ENCODE data around the gene PEDS1. TPM values are rescaled to one million over a fixed set of nuclear protein-coding genes. Genes with fewer than 3 reads are reported as not detected.

PEDS1 gene
- polyA plus RNA-seq, 1 donor from 2014 or later = 10.0 TPM

- Histone ChIP-seq H3K9ac (ENCODE audit: low read length) (no peak overlapping the region), H3K9me2 (ENCODE audit: insufficient read depth, low read length) (no peaks in the 10 kb centered on the region), H3K27ac (ENCODE audit: low read length) (no peak overlapping the region), H3K4me3 (ENCODE audit: low read length) (no peak overlapping the region), H4K20me1 (ENCODE audit: insufficient read depth) (no peaks in the 10 kb centered on the region), H3F3A (ENCODE audit: insufficient read depth, low read length, poor library complexity, severe bottlenecking) (no peaks in the 10 kb centered on the region), H3K9me3 (ENCODE audit: low read length) (no peaks in the 10 kb centered on the region), H2AFZ (ENCODE audit: low read depth, low read length) (no peak overlapping the region), H3K79me2 (replicated peaks; ENCODE audit: insufficient read depth, low read length) (no peaks in the 10 kb centered on the region), H3K4me2 (ENCODE audit: low read length) (no peak overlapping the region), H3K27me3 (ENCODE audit: insufficient read depth, low read depth, low read length) (no peaks in the 10 kb centered on the region), H3K36me3 (ENCODE audit: insufficient read depth, low read length) (peaks cover 4% of the 10 kb centered on the region)
- TF ChIP-seq CTCF (IDR thresholded peaks at IDR 0.05; ENCODE audit: poor library complexity, severe bottlenecking) (no peak), REST (IDR thresholded peaks at IDR 0.05; ENCODE audit: borderline replicate concordance) (no peak), POLR2AphosphoS5 (IDR thresholded peaks at IDR 0.05) (no peak), RAD21 (conservative IDR thresholded peaks at IDR 0.05) (no peak), MXI1 (conservative IDR thresholded peaks at IDR 0.05; ENCODE audit: poor library complexity, severe bottlenecking) (no peak), TAF1 (IDR thresholded peaks at IDR 0.05; ENCODE audit: low read depth) (no peak), EP300 (conservative IDR thresholded peaks at IDR 0.05; ENCODE audit: poor library complexity, severe bottlenecking) (no peak), SMC3 (conservative IDR thresholded peaks at IDR 0.05; ENCODE audit: poor library complexity) (no peak), EZH2 (IDR thresholded peaks at IDR 0.05; ENCODE audit: borderline replicate concordance, insufficient read depth, low read length, poor library complexity, severe bottlenecking) (no peak)
Observed at GRCh38 chr20:50125279-50125678, 28.2 kb downstream of the PEDS1 start.

- Histone ChIP-seq H3K27me3 (ENCODE audit: insufficient read depth, low read depth, low read length) (no peaks in the 10 kb centered on the region), H4K20me1 (ENCODE audit: insufficient read depth) (no peaks in the 10 kb centered on the region), H3K9ac (ENCODE audit: low read length) (no peak overlapping the region), H3K79me2 (replicated peaks; ENCODE audit: insufficient read depth, low read length) (no peaks in the 10 kb centered on the region), H3K9me3 (ENCODE audit: low read length) (no peaks in the 10 kb centered on the region), H3K27ac (ENCODE audit: low read length) (no peak overlapping the region), H3K9me2 (ENCODE audit: insufficient read depth, low read length) (no peaks in the 10 kb centered on the region), H3F3A (ENCODE audit: insufficient read depth, low read length, poor library complexity, severe bottlenecking) (no peaks in the 10 kb centered on the region), H3K36me3 (ENCODE audit: insufficient read depth, low read length) (peaks cover 4% of the 10 kb centered on the region), H3K4me2 (ENCODE audit: low read length) (no peak overlapping the region), H3K4me3 (ENCODE audit: low read length) (no peak overlapping the region), H2AFZ (ENCODE audit: low read depth, low read length) (no peak overlapping the region)
- TF ChIP-seq TAF1 (IDR thresholded peaks at IDR 0.05; ENCODE audit: low read depth) (no peak), EZH2 (IDR thresholded peaks at IDR 0.05; ENCODE audit: borderline replicate concordance, insufficient read depth, low read length, poor library complexity, severe bottlenecking) (no peak), CTCF (IDR thresholded peaks at IDR 0.05; ENCODE audit: poor library complexity, severe bottlenecking) (no peak), MXI1 (conservative IDR thresholded peaks at IDR 0.05; ENCODE audit: poor library complexity, severe bottlenecking) (no peak), POLR2AphosphoS5 (IDR thresholded peaks at IDR 0.05) (no peak), RAD21 (conservative IDR thresholded peaks at IDR 0.05) (no peak), SMC3 (conservative IDR thresholded peaks at IDR 0.05; ENCODE audit: poor library complexity) (no peak), EP300 (conservative IDR thresholded peaks at IDR 0.05; ENCODE audit: poor library complexity, severe bottlenecking) (no peak), REST (IDR thresholded peaks at IDR 0.05; ENCODE audit: borderline replicate concordance) (no peak)
Observed at GRCh38 chr20:50124496-50124895, 29.0 kb downstream of the PEDS1 start.
